Measurements from ENCODE around the gene CZIB.

Gene CZIB

GRCh38 chr1:53220171-53220961 lies at the start of gene CZIB:
CZIB (minus strand) TSS chr1:53220634; CDS start chr1:53220575, 59 bp downstream.
- DNase-seq: peak; percentile 90
- Histone ChIP-seq H3K27ac (peak within 1 kb of the TSS; percentile 97), H3K27me3 (replicated peaks) (no peaks in the 10 kb centered on the region), H3K36me3 (replicated peaks) (peaks cover 9% of the 10 kb centered on the region), H3K4me3 (ENCODE audit: low read depth, low read length) (peak within 1 kb of the TSS; percentile 97)
- no peak for TF ChIP-seq CTCF (IDR thresholded peaks at IDR 0.05; ENCODE audit: low read depth, low read length, missing control alignments)
- in situ Hi-C loops (cut with HindIII; ENCODE audit: low pct_ligation_motif_present, low sequenced_read_pairs): no loop called here

- in situ Hi-C loops (cut with HindIII; ENCODE audit: low pct_ligation_motif_present, low sequenced_read_pairs): no loop called here
- TF ChIP-seq CTCF (IDR thresholded peaks at IDR 0.05; ENCODE audit: low read depth, low read length, missing control alignments): no peak
- Histone ChIP-seq H3K27ac (no peak overlapping the region), H3K4me3 (ENCODE audit: low read depth, low read length) (no peak overlapping the region), H3K36me3 (replicated peaks) (no peaks in the 10 kb centered on the region), H3K27me3 (replicated peaks) (no peaks in the 10 kb centered on the region)
- DNase-seq: no peak
These were observed 49.7 kb upstream of the CZIB start for GRCh38 chr1:53270107-53270506.

GRCh38 chr1:53267761-53268160 lies 47.3 kb upstream of the CZIB start:
- Histone ChIP-seq H3K27me3 (replicated peaks) (no peaks in the 10 kb centered on the region), H3K36me3 (replicated peaks) (no peaks in the 10 kb centered on the region), H3K27ac (no peak overlapping the region), H3K4me3 (ENCODE audit: low read depth, low read length) (no peak overlapping the region)
- no peak for TF ChIP-seq CTCF (IDR thresholded peaks at IDR 0.05; ENCODE audit: low read depth, low read length, missing control alignments)
- in situ Hi-C loops (cut with HindIII; ENCODE audit: low pct_ligation_motif_present, low sequenced_read_pairs): no loop called here
- no peak for DNase-seq

- peak; percentile 48 for TF ChIP-seq CTCF (IDR thresholded peaks at IDR 0.05; ENCODE audit: low read depth, low read length, missing control alignments)
- in situ Hi-C loops (cut with HindIII; ENCODE audit: low pct_ligation_motif_present, low sequenced_read_pairs): no loop called here
- peaks cover 10% of the 10 kb centered on the region for H3K36me3 ChIP-seq (replicated peaks)
These were observed 45.6 kb upstream of the CZIB start for GRCh38 chr1:53266038-53266437.

GRCh38 chr1:53265581-53265980 lies 45.1 kb upstream of the CZIB start:
- TF ChIP-seq CTCF (IDR thresholded peaks at IDR 0.05; ENCODE audit: low read depth, low read length, missing control alignments): no peak
- H3K4me3 ChIP-seq (ENCODE audit: low read depth, low read length): no peak overlapping the region
- H3K36me3 ChIP-seq (replicated peaks): peaks cover 10% of the 10 kb centered on the region
- no peak for DNase-seq
- no peak overlapping the region for H3K27ac ChIP-seq
- no peaks in the 10 kb centered on the region for H3K27me3 ChIP-seq (replicated peaks)
- in situ Hi-C loops (cut with HindIII; ENCODE audit: low pct_ligation_motif_present, low sequenced_read_pairs): no loop called here

More at GRCh38 chr1:53266038-53266437, 45.6 kb upstream of the CZIB start:
- no peak overlapping the region for H3K27ac ChIP-seq
- no peaks in the 10 kb centered on the region for H3K27me3 ChIP-seq (replicated peaks)
- H3K4me3 ChIP-seq (ENCODE audit: low read depth, low read length): no peak overlapping the region
- no peak for DNase-seq

GRCh38 chr1:53264048-53264447 lies 43.6 kb upstream of the CZIB start:
- TF ChIP-seq CTCF (IDR thresholded peaks at IDR 0.05; ENCODE audit: low read depth, low read length, missing control alignments): no peak
- in situ Hi-C loops (cut with HindIII; ENCODE audit: low pct_ligation_motif_present, low sequenced_read_pairs): no loop called here
- no peaks in the 10 kb centered on the region for H3K27me3 ChIP-seq (replicated peaks)
- DNase-seq: no peak
- peaks cover 10% of the 10 kb centered on the region for H3K36me3 ChIP-seq (replicated peaks)
- H3K27ac ChIP-seq: no peak overlapping the region
- no peak overlapping the region for H3K4me3 ChIP-seq (ENCODE audit: low read depth, low read length)
